Measurements from ENCODE around the gene FAM184A.

- TF ChIP-seq CTCF (IDR thresholded peaks at IDR 0.05 in 2 of 3, conservative IDR thresholded peaks at IDR 0.05 in 1 of 3; ENCODE audit: insufficient read depth in 2 of 3, low read depth in 1 of 3, low read length in 3 of 3), result no peak
- TF ChIP-seq ZNF134 (CRISPR knock-in tag; conservative IDR thresholded peaks at IDR 0.05), result no peak
- TF ChIP-seq FOXP4 (CRISPR knock-in tag; IDR thresholded peaks at IDR 0.05; ENCODE audit: borderline replicate concordance), result no peak
- TF ChIP-seq ZC3H4 (CRISPR knock-in tag; IDR thresholded peaks at IDR 0.05; ENCODE audit: borderline replicate concordance), result no peak
- TF ChIP-seq PHF8 (IDR thresholded peaks at IDR 0.05; ENCODE audit: borderline replicate concordance, low read length), result no peak
Measured at GRCh38 chr6:119066517-119066916, 11.9 kb downstream of the FAM184A start.

Data from K562 (cell line).